Measurements from ENCODE around the gene RTF1. TPM values are rescaled to one million over a fixed set of nuclear protein-coding genes. Genes with fewer than 3 reads are reported as not detected.

Gene RTF1
- total and polyA plus RNA-seq, 7 experiments from 2014 or later, result 11.7 to 41.3 (median 36.2) TPM

DNA sequence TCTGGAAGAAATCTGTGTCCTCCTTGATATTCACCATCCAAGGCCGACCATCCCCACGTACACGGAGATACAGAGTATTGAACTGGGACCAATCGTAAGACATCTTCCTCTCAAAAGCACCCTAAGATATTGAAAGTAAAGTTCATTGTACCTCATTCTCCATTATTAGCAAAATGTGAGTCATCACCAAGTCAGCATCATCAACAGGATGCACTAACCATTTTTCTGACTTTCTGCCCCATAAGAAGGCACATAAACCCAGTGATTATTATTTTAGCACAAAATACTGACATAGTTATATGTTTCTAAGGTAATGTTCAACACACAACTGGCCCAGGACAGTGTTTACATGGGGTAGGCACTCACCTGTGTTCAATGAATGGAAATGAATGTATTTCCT, 22.0 kb upstream of the RTF1 start:
- Histone ChIP-seq H3K4me3 (ENCODE audit: low read length) (no peak overlapping the region), H3K27me3 (ENCODE audit: control insufficient read depth in 2 of 2, insufficient read depth in 2 of 2, low read length in 2 of 2) (no peaks in the 10 kb centered on the region), H3K4me1 (ENCODE audit: control insufficient read depth in 2 of 2, insufficient read depth in 2 of 2, low read length in 2 of 2) (no peaks in the 10 kb centered on the region), H3K27ac (ENCODE audit: low read depth, low read length) (no peak overlapping the region), H3K9me3 (ENCODE audit: control insufficient read depth in 2 of 3, low read length in 3 of 3) (no peaks in the 10 kb centered on the region), H3K36me3 (ENCODE audit: control insufficient read depth in 2 of 3, insufficient read depth in 3 of 3, low read length in 3 of 3) (peaks cover 0 to 28% (median 10%) of the 10 kb centered on the region in 3 experiments)
- CTCF ChIA-PET, result no interaction called here
- DNase-seq (no peak), ATAC-seq (no peak)
- Mint-ChIP-seq H3K4me3 (no peak overlapping the region), H3K27ac (peak overlapping the region in 4 of 9 donors; percentile 5 to 72 (median 34)), H3K9me3 (no peaks in the 10 kb centered on the region), H3K4me1 (peaks cover 10 to 24% (median 20%) of the 10 kb centered on the region in 7 donors), H3K36me3 (peaks cover 11 to 24% (median 19%) of the 10 kb centered on the region in 5 donors), H3K27me3 (no peaks in the 10 kb centered on the region)
- intact Hi-C loops (cut with micrococcal nuclease), result no loop called here
- POLR2A ChIA-PET, result no interaction called here

GRCh38 chr15:41396111-41396510, 20.8 kb upstream of the RTF1 start:
- Mint-ChIP-seq H3K9me3 (no peaks in the 10 kb centered on the region), H3K27me3 (no peaks in the 10 kb centered on the region), H3K36me3 (peaks cover 11 to 24% (median 19%) of the 10 kb centered on the region in 5 donors), H3K4me3 (peak overlapping the region in 3 of 10 donors; percentile 17 to 61 (median 41)), H3K4me1 (peaks cover 14 to 30% (median 25%) of the 10 kb centered on the region in 7 donors), H3K27ac (peak overlapping the region in 5 of 9 donors; percentile 29 to 75 (median 52))
- intact Hi-C loops (cut with micrococcal nuclease), result no loop called here
- H3K27ac ChIP-seq (ENCODE audit: low read depth, low read length), result no peak overlapping the region
- DNase-seq, result no peak
- no peak overlapping the region for H3K4me3 ChIP-seq (ENCODE audit: low read length)
- ChIA-PET POLR2A (no interaction called here), CTCF (no interaction called here)
- peaks cover 0 to 28% (median 10%) of the 10 kb centered on the region in 3 experiments for H3K36me3 ChIP-seq (ENCODE audit: control insufficient read depth in 2 of 3, insufficient read depth in 3 of 3, low read length in 3 of 3)
- H3K27me3 ChIP-seq (ENCODE audit: control insufficient read depth in 2 of 2, insufficient read depth in 2 of 2, low read length in 2 of 2), result no peaks in the 10 kb centered on the region
- no peaks in the 10 kb centered on the region for H3K9me3 ChIP-seq (ENCODE audit: control insufficient read depth in 2 of 3, low read length in 3 of 3)
- no peaks in the 10 kb centered on the region for H3K4me1 ChIP-seq (ENCODE audit: control insufficient read depth in 2 of 2, insufficient read depth in 2 of 2, low read length in 2 of 2)
- no peak for ATAC-seq

DNA sequence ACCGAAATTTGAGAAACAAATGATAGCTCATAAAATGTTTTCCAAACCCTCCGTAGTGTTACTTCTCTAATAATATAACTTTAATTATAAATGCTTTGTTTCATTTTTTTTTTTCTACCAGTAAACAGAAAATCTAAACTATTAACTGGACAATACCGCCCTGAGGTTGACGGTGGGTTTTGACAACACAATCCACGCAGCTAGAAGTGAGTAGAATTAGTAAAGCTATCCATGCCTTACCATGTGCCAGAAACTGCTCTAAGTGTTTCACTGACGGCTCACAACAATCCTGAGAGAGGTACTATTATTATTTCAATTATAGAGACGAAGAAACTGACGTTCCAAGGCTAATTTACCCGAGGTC, 15.0 kb upstream of the RTF1 start:
- POLR2A ChIA-PET, result interaction anchor here (0.6 to 1.0 kb wide), 6 partner anchors 13 to 1335 kb away, joined by 3 to 8 read pairs (median 4); partner anchors contain the start of genes CDAN1, CHP1, EXD1 and RTF1
- Histone ChIP-seq H3K4me1 (ENCODE audit: control insufficient read depth in 2 of 2, insufficient read depth in 2 of 2, low read length in 2 of 2) (peaks cover 0 to 14% of the 10 kb centered on the region in 2 donors), H3K27me3 (ENCODE audit: control insufficient read depth in 2 of 2, insufficient read depth in 2 of 2, low read length in 2 of 2) (no peaks in the 10 kb centered on the region), H3K9me3 (ENCODE audit: control insufficient read depth in 2 of 3, low read length in 3 of 3) (no peaks in the 10 kb centered on the region), H3K36me3 (ENCODE audit: control insufficient read depth in 2 of 3, insufficient read depth in 3 of 3, low read length in 3 of 3) (peaks cover 0 to 4% (median 0%) of the 10 kb centered on the region in 3 experiments), H3K27ac (ENCODE audit: low read depth, low read length) (peak overlapping the region; percentile 81), H3K4me3 (ENCODE audit: low read length) (peak overlapping the region; percentile 92)
- Mint-ChIP-seq H3K27ac (peak overlapping the region; percentile 89 to 96 (median 94)), H3K4me1 (peaks cover 0 to 32% (median 24%) of the 10 kb centered on the region in 7 donors), H3K27me3 (no peaks in the 10 kb centered on the region), H3K9me3 (peaks cover 0 to 4% (median 0%) of the 10 kb centered on the region in 11 donors), H3K4me3 (peak overlapping the region; percentile 87 to 97 (median 96)), H3K36me3 (peaks cover 0 to 6% (median 0%) of the 10 kb centered on the region in 5 donors)
- CTCF ChIA-PET, result no interaction called here
- intact Hi-C loops (cut with micrococcal nuclease), result loop anchor here (1.0 to 5.0 kb wide), 15 partner anchors 14 to 871 kb away; partner anchors contain the start of genes CHP1 (in 2 of the 2), EXD1 (in 2 of the 2), GANC (in 2 of the 2) and MGA (in 2 of the 2)
- ATAC-seq (no peak), DNase-seq (no peak)

- no peak for DNase-seq
- no peak overlapping the region for H3K4me3 Mint-ChIP-seq
- peaks cover 0 to 4% (median 0%) of the 10 kb centered on the region in 11 donors for H3K9me3 Mint-ChIP-seq
- peaks cover 0 to 6% of the 10 kb centered on the region in 2 donors for H3K4me1 ChIP-seq (ENCODE audit: control insufficient read depth in 2 of 2, insufficient read depth in 2 of 2, low read length in 2 of 2)
- H3K27ac Mint-ChIP-seq, result no peak overlapping the region
- H3K27me3 Mint-ChIP-seq, result no peaks in the 10 kb centered on the region
- H3K4me3 ChIP-seq (ENCODE audit: low read length), result no peak overlapping the region
- CTCF ChIA-PET, result no interaction called here
- ATAC-seq, result no peak
- peaks cover 0 to 4% (median 3%) of the 10 kb centered on the region in 5 donors for H3K36me3 Mint-ChIP-seq
- POLR2A ChIA-PET, result interaction anchor here (1.0 kb wide), 1 partner anchor 9 kb away, joined by 3 read pairs; no protein-coding TSS in a partner anchor
- no peak overlapping the region for H3K27ac ChIP-seq (ENCODE audit: low read depth, low read length)
- peaks cover 0 to 18% (median 15%) of the 10 kb centered on the region in 7 donors for H3K4me1 Mint-ChIP-seq
- no peaks in the 10 kb centered on the region for H3K27me3 ChIP-seq (ENCODE audit: control insufficient read depth in 2 of 2, insufficient read depth in 2 of 2, low read length in 2 of 2)
- H3K9me3 ChIP-seq (ENCODE audit: control insufficient read depth in 2 of 3, low read length in 3 of 3), result no peaks in the 10 kb centered on the region
- H3K36me3 ChIP-seq (ENCODE audit: control insufficient read depth in 2 of 3, insufficient read depth in 3 of 3, low read length in 3 of 3), result peaks cover 0 to under 1% (median 0%) of the 10 kb centered on the region in 3 experiments
- intact Hi-C loops (cut with micrococcal nuclease), result no loop called here
Measured at GRCh38 chr15:41407341-41407740, 9.6 kb upstream of the RTF1 start.

DNA sequence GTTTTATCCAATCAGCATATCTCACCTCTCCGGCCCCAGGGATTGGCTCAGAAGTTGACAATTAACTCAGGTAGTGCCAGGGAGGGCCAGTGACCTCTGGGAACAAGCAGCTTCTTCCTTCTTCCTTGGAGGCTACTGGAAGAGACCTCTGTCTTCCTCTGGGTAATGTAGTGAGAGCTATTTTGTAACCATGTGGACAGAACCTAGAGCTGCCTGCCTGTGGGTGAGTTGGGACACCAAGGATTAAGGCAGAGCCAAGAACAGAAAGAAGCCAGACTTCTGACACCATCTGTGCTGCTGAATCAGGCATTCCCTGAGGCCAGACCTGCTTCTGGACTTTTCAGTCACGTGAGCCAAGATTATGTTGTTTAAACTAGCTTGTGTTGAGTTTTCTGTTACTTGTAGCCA, 8.7 kb upstream of the RTF1 start:
- no peaks in the 10 kb centered on the region for H3K9me3 ChIP-seq (ENCODE audit: control insufficient read depth in 2 of 3, low read length in 3 of 3)
- Mint-ChIP-seq H3K4me1 (peaks cover 0 to 12% (median 10%) of the 10 kb centered on the region in 7 donors), H3K4me3 (no peak overlapping the region), H3K27ac (no peak overlapping the region), H3K27me3 (no peaks in the 10 kb centered on the region), H3K36me3 (peaks cover 0 to 4% (median 3%) of the 10 kb centered on the region in 5 donors), H3K9me3 (peaks cover 0 to 3% (median 0%) of the 10 kb centered on the region in 11 donors)
- H3K27me3 ChIP-seq (ENCODE audit: control insufficient read depth in 2 of 2, insufficient read depth in 2 of 2, low read length in 2 of 2), result no peaks in the 10 kb centered on the region
- no peak for DNase-seq
- no peak for ATAC-seq
- peaks cover 0 to 2% of the 10 kb centered on the region in 2 donors for H3K4me1 ChIP-seq (ENCODE audit: control insufficient read depth in 2 of 2, insufficient read depth in 2 of 2, low read length in 2 of 2)
- intact Hi-C loops (cut with micrococcal nuclease), result no loop called here
- no peak overlapping the region for H3K27ac ChIP-seq (ENCODE audit: low read depth, low read length)
- no peak overlapping the region for H3K4me3 ChIP-seq (ENCODE audit: low read length)
- no peaks in the 10 kb centered on the region for H3K36me3 ChIP-seq (ENCODE audit: control insufficient read depth in 2 of 3, insufficient read depth in 3 of 3, low read length in 3 of 3)
- ChIA-PET POLR2A (no interaction called here), CTCF (no interaction called here)

DNA sequence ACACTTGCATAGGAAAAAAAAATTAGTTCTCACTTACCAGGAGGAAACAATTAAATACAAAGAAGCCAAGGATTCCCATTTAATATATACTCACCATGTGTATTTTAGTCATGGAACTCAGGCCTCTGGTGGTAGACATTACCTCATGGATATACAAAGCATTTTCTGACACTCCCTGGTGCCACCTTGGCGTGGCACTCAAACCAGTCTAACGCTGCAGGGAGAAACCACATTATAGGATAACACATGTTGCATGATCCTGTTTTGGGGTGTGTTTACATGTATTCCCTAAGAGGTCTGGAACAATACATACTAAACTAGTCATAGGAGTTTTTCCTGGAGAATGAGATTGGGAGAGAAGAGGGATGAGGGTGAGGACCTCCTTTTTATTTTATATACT, 5.9 kb upstream of the RTF1 start:
- POLR2A ChIA-PET, result interaction anchor here (0.6 kb wide), 1 partner anchor 96 kb away, joined by 7 read pairs; no protein-coding TSS in a partner anchor

GRCh38 chr15:41411441-41411840, 5.5 kb upstream of the RTF1 start:
- Histone ChIP-seq H3K27ac (ENCODE audit: low read depth, low read length) (no peak overlapping the region), H3K27me3 (ENCODE audit: control insufficient read depth in 2 of 2, insufficient read depth in 2 of 2, low read length in 2 of 2) (no peaks in the 10 kb centered on the region), H3K4me1 (ENCODE audit: control insufficient read depth in 2 of 2, insufficient read depth in 2 of 2, low read length in 2 of 2) (no peaks in the 10 kb centered on the region), H3K4me3 (ENCODE audit: low read length) (no peak overlapping the region), H3K9me3 (ENCODE audit: control insufficient read depth in 2 of 3, low read length in 3 of 3) (no peaks in the 10 kb centered on the region), H3K36me3 (ENCODE audit: control insufficient read depth in 2 of 3, insufficient read depth in 3 of 3, low read length in 3 of 3) (no peaks in the 10 kb centered on the region)
- Mint-ChIP-seq H3K36me3 (peaks cover 0 to 4% (median 2%) of the 10 kb centered on the region in 5 donors), H3K27me3 (no peaks in the 10 kb centered on the region), H3K27ac (no peak overlapping the region), H3K9me3 (peaks cover 0 to 2% (median 0%) of the 10 kb centered on the region in 11 donors), H3K4me1 (peaks cover 9 to 13% (median 10%) of the 10 kb centered on the region in 7 donors), H3K4me3 (no peak overlapping the region)
- DNase-seq (no peak), ATAC-seq (no peak)
- POLR2A ChIA-PET, result interaction anchor here (0.6 kb wide), 1 partner anchor 24 kb away, joined by 4 read pairs; no protein-coding TSS in a partner anchor
- CTCF ChIA-PET, result no interaction called here
- intact Hi-C loops (cut with micrococcal nuclease), result no loop called here

More for the DNA sequence above, 5.9 kb upstream of the RTF1 start:
- Mint-ChIP-seq H3K27ac (no peak overlapping the region), H3K4me3 (no peak overlapping the region), H3K9me3 (no peaks in the 10 kb centered on the region), H3K27me3 (no peaks in the 10 kb centered on the region), H3K4me1 (peaks cover 5 to 9% (median 6%) of the 10 kb centered on the region in 7 donors), H3K36me3 (peaks cover 0 to 4% (median 2%) of the 10 kb centered on the region in 5 donors)
- CTCF ChIA-PET, result no interaction called here
- no peak for DNase-seq
- ATAC-seq, result no peak
- Histone ChIP-seq H3K36me3 (ENCODE audit: control insufficient read depth in 2 of 3, insufficient read depth in 3 of 3, low read length in 3 of 3) (no peaks in the 10 kb centered on the region), H3K27me3 (ENCODE audit: control insufficient read depth in 2 of 2, insufficient read depth in 2 of 2, low read length in 2 of 2) (no peaks in the 10 kb centered on the region), H3K4me1 (ENCODE audit: control insufficient read depth in 2 of 2, insufficient read depth in 2 of 2, low read length in 2 of 2) (no peaks in the 10 kb centered on the region), H3K27ac (ENCODE audit: low read depth, low read length) (no peak overlapping the region), H3K9me3 (ENCODE audit: control insufficient read depth in 2 of 3, low read length in 3 of 3) (no peaks in the 10 kb centered on the region), H3K4me3 (ENCODE audit: low read length) (no peak overlapping the region)
- intact Hi-C loops (cut with micrococcal nuclease), result no loop called here

All from naive thymus-derived CD4-positive, alpha-beta T cell (primary cell).